Measurements from ENCODE around the gene ALPL. TPM values are rescaled to one million over a fixed set of nuclear protein-coding genes. Genes with fewer than 3 reads are reported as not detected.

The ALPL gene
- total RNA-seq, 1 experiment from 2014 or later = 84.8 TPM

GRCh38 chr1:21589618-21590017 lies 80.4 kb downstream of the ALPL start:
- no peak for TF ChIP-seq CTCF (conservative IDR thresholded peaks at IDR 0.05)

More at GRCh38 chr1:21589618-21590017, 80.4 kb downstream of the ALPL start:
- Histone ChIP-seq H3K23ac (ENCODE audit: insufficient read length, low read depth, low read length) (no peak overlapping the region), H4K20me1 (ENCODE audit: control insufficient read depth, insufficient read depth, insufficient read length) (no peaks in the 10 kb centered on the region), H3K9me3 (ENCODE audit: control insufficient read depth, low read depth, low read length) (no peaks in the 10 kb centered on the region), H4K5ac (ENCODE audit: insufficient read length, low read depth, low read length) (no peak overlapping the region), H3T11ph (ENCODE audit: low read length) (no peak overlapping the region), H3K4ac (ENCODE audit: low read depth, low read length) (no peak overlapping the region), H3K18ac (ENCODE audit: insufficient read length, low read depth, low read length) (no peak overlapping the region), H3K27me3 (ENCODE audit: insufficient read depth, low read length) (no peaks in the 10 kb centered on the region), H2AFZ (ENCODE audit: low read length) (no peak overlapping the region), H3K23me2 (ENCODE audit: insufficient read length, low read depth, low read length, poor library complexity, severe bottlenecking) (no peaks in the 10 kb centered on the region), H2BK12ac (ENCODE audit: insufficient read length, low read depth, low read length) (no peak overlapping the region), H2BK5ac (ENCODE audit: insufficient read length, low read length) (no peak overlapping the region), H3K14ac (ENCODE audit: insufficient read depth, low read length) (no peak overlapping the region), H3K27ac (ENCODE audit: insufficient read length, low read depth, low read length) (no peak overlapping the region), H2BK15ac (ENCODE audit: low read depth, low read length) (no peak overlapping the region), H3K9ac (ENCODE audit: extremely low read depth, insufficient read length, low read length) (no peak overlapping the region), H4K8ac (replicated peaks; ENCODE audit: insufficient read length, low read depth, low read length) (no peak overlapping the region), H2AK5ac (ENCODE audit: insufficient read length, low read length) (no peak overlapping the region), H3K4me1 (ENCODE audit: insufficient read depth, low read length) (no peaks in the 10 kb centered on the region), H4K91ac (ENCODE audit: insufficient read length, low read depth, low read length) (no peak overlapping the region), H2BK120ac (ENCODE audit: low read depth, low read length, poor library complexity, severe bottlenecking) (no peak overlapping the region), H3K79me1 (ENCODE audit: insufficient read depth, low read depth, low read length, poor library complexity, severe bottlenecking) (no peaks in the 10 kb centered on the region), H3K4me2 (ENCODE audit: insufficient read depth, insufficient read length, low read length) (no peak overlapping the region), H3K79me2 (ENCODE audit: insufficient read depth, low read length) (no peaks in the 10 kb centered on the region), H3K56ac (ENCODE audit: insufficient read length, low read depth, low read length) (no peak overlapping the region), H2BK20ac (ENCODE audit: low read depth, low read length, poor library complexity, severe bottlenecking) (no peak overlapping the region)
- H3K27me3 Mint-ChIP-seq (ENCODE audit: low read depth) = peaks cover 28% of the 10 kb centered on the region
- DNase-seq = no peak
- H3K4me1 Mint-ChIP-seq = peaks cover 36 to 50% of the 10 kb centered on the region in 2 experiments
- H3K36me3 Mint-ChIP-seq (ENCODE audit: insufficient read depth in 1 of 3, low read depth in 3 of 3) = no peaks in the 10 kb centered on the region
- H3K27ac Mint-ChIP-seq = no peak overlapping the region
- WGBS (ENCODE audit: extremely low coverage, insufficient read length, low lambda C conversion rate) = no CpG with 5 or more reads among the region's 5 CpGs
- H3K4me3 Mint-ChIP-seq = no peak overlapping the region
- no peaks in the 10 kb centered on the region for H3K9me3 Mint-ChIP-seq
